Activated CD4-positive, alpha-beta T cell treated with anti-CD3 and anti-CD28 coated beads, Interleukin-2, Interleukin-4, amounts not matched to agents 100 ng/mL and 50 ng/mL, durations not matched to agents 16 hours and 8 hours (primary cell): ENCODE data around the gene DCP1B.
A peak's percentile ranks its signal among the peaks of the same experiment; 100 is the strongest.

Source experiments
- DNase-seq: peaks from one replicate; pipeline ENCODE4 v3.0.0-alpha.2; 2020; ENCODE audit warnings: low spot score

The DCP1B gene

GRCh38 chr12:1919284-1919683 is 85.0 kb downstream of the DCP1B start:
- no peak for DNase-seq

GRCh38 chr12:1918884-1919236 is 85.4 kb downstream of the DCP1B start:
- DNase-seq = no peak

- no peak for DNase-seq
Observed at GRCh38 chr12:1918081-1918883, 86.0 kb downstream of the DCP1B start, which contains the start of gene CACNA2D4. Gene CACNA2D4, minus strand, starts transcription at chr12:1918652. Its CDS starts 179 bp downstream, at chr12:1918473.

- DNase-seq = no peak
Observed at GRCh38 chr12:1917172-1918070, 86.8 kb downstream of the DCP1B start.

GRCh38 chr12:1916371-1917171 is 87.7 kb downstream of the DCP1B start:
- DNase-seq = no peak

GRCh38 chr12:1915082-1915968 is 88.9 kb downstream of the DCP1B start:
- peak; percentile 24 for DNase-seq

GRCh38 chr12:1914114-1914911 is 89.9 kb downstream of the DCP1B start:
- DNase-seq = no peak

GRCh38 chr12:1913377-1914113 is 90.7 kb downstream of the DCP1B start:
- DNase-seq = no peak

GRCh38 chr12:1912580-1913376 is 91.5 kb downstream of the DCP1B start:
- no peak for DNase-seq

GRCh38 chr12:1911598-1912575 is 92.4 kb downstream of the DCP1B start:
- DNase-seq = no peak

- DNase-seq = no peak
Observed at GRCh38 chr12:1910468-1910867, 93.8 kb downstream of the DCP1B start.

GRCh38 chr12:1908758-1909157 is 95.5 kb downstream of the DCP1B start:
- no peak for DNase-seq

- no peak for DNase-seq
Observed at GRCh38 chr12:1907652-1908611, 96.3 kb downstream of the DCP1B start.

GRCh38 chr12:1906579-1906978 is 97.7 kb downstream of the DCP1B start:
- DNase-seq = no peak

GRCh38 chr12:1904875-1905274 is 99.4 kb downstream of the DCP1B start:
- DNase-seq = no peak

GRCh38 chr12:1896964-1897363 is 107.3 kb downstream of the DCP1B start:
- no peak for DNase-seq
